Stimulated activated CD4-positive, alpha-beta T cell treated with anti-CD3 and anti-CD28 coated beads, Interleukin-12 subunit alpha, Interleukin-12 subunit beta, amount 100 ng/mL, for 4 hours (primary cell): ENCODE results near the gene KIAA0586.
"Not testable (repeated sequence)": the region's sequence is repeated elsewhere in the genome, so short reads cannot be mapped to it uniquely, and the experiment has no call there.

Experiments
- DNase-seq: peaks from one replicate; pipeline ENCODE4 v3.0.0-alpha.2; 2020

KIAA0586 gene

GRCh38 chr14:58465421-58465820 lies 37.9 kb downstream of the KIAA0586 start:
- DNase-seq = no peak

DNA sequence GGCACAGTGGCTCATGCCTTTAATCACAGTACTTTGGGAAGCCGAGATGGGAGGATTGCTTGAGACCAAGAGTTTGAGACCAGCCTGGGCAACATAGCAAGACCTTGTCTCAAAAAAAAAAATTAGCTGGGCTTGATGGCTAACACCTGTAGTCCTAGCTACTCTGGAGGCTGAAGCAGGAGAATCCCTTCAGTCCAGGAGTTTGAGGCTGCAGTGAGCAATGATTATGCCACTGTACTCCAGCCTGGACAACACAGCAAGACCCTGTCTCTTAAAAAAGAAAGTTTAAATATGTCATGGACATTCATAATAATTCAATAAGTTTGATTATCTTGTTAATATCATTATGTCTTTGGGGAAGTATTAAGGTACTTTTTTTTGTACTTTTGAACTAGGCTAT lies 38.9 kb downstream of the KIAA0586 start:
- DNase-seq = no peak

DNA sequence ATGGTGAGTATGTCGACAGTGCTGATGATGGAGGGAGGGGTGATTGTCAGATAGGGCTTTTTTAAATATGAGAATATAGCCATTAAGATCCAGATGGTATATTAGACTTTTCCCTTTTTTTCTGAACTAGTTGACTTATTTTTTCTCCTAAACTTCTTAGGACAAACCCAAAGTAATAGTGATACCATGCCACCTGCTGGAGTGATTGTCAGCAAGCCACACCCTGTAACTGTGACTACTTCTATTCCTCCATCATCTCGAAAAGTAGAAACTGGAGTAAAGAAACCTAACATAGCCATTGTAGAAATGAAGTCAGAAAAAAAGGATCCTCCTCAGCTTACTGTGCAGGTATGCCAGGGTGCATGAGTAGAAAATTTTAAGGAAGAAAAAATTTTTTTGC lies 40.1 kb downstream of the KIAA0586 start:
- DNase-seq = no peak

DNA sequence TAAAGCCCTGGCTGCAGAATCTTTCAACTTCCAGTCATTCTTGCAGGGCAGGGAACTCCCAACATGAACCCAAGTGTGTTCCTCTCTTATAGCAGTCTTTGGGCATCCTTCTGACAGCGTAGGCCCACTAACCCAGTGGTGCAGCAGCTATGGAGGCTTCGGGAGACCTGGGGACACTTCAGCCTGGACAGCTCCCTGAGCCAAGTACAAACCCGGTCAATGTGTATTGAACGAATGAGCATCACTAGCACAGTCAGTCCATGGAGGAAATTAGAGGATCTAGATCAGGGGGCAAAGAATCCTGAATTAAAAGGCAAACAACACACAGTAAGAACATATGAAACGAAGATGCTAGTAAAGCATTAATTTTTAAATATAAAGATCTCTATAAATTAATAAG lies 41.8 kb downstream of the KIAA0586 start:
- DNase-seq = no peak

GRCh38 chr14:58476320-58476719 lies 48.8 kb downstream of the KIAA0586 start:
- DNase-seq = no peak

DNA sequence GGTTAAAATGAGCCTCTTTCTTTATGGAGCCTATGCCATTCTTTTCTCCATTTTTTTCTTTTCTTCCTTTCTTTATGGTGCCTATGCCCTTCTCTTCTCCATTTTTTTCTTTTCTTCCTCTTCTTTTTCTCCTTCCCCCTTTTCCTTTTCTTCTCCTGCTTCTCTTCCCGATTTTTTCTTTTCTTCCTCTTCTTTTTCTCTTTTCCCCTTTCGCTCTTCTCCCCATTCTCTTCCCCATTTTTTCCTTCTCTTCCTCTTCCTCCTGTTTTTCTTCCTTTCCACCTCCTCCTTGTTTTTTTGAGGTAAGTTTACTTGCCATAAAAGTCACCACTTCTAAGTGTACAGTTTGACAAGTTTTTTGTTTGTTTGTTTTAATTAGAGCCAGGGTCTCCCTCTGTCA lies 50.1 kb downstream of the KIAA0586 start:
- DNase-seq = no peak

DNA sequence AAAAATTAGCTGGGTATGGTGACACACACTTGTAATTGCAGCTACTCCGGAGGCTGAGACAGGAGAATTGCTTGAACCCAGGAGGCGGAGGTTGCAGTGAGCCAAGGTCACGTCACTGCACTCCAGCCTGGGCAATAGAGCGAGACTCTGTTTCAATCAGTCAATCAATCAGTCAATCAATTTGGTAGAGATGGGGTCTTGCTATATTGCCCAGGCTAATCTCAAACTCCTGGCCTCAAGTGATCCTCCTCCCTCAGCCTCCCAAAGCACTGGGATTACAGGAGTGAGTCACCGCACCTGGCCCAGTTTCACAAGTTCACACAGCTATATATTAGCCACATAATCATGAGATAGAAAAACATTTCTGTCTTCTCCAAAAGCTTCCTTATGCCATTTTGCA lies 50.8 kb downstream of the KIAA0586 start:
- DNase-seq = not testable (repeated sequence)

- no peak for DNase-seq
Measured at GRCh38 chr14:58479975-58480374, 52.5 kb downstream of the KIAA0586 start.

DNA sequence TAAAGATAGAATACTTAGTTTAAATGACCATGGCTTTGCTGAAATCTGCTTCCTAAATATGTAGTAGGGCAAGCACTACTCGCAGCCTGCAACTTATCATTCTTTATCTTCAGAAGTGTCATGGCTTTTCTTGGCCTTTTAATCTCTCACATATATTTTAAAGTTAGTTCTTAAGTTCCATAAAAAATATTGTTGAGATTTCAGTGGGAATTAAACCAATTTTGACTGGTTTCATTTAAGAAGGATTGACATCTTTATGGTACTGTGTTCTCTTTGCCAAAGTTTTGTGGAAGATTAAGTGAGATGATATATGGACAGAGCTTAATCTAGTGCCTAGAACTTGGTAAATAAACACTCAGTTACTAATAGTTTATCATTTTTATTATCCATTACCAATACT lies 56.7 kb downstream of the KIAA0586 start:
- DNase-seq = no peak

DNA sequence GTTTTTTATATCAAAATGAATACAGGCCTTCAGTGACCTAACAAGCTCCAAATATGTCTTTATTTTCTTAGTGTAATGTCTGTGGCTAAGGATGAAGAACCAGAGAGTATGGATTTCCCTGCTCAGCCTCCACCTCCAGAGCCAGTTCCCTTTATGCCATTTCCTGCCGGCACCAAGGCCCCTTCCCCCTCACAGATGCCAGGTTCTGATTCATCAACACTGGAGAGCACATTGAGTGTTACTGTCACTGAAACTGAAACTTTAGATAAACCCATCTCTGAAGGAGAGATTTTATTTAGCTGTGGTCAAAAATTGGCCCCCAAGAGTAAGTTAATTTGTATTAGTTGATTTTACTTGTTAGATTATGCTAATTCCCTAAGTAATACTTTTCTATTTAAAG lies 61.0 kb downstream of the KIAA0586 start:
- no peak for DNase-seq

- DNase-seq = no peak
Measured at GRCh38 chr14:58491593-58491992, 64.1 kb downstream of the KIAA0586 start.

- DNase-seq = no peak
Measured at GRCh38 chr14:58492044-58492443, 64.5 kb downstream of the KIAA0586 start.

GRCh38 chr14:58501214-58501816 lies 73.8 kb downstream of the KIAA0586 start:
- DNase-seq = no peak

DNA sequence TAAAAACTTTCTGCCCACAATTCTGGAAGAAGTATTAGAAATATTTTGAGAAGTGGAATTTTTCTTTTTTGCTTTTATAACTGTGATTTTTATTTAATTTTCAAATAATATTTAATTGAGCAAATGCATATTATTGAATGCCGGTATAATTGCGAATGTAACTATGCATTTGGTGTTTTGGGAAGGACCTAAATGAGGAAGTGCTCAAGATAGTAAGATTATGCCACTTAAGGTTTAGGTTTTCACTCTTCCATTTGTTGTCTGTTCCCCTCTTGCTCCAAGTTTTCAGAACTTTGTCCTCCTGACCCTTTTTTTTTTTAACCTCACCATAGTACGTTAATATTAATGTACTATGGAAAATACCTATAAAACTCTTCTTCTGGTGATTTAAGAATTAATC lies 85.8 kb downstream of the KIAA0586 start:
- no peak for DNase-seq

DNA sequence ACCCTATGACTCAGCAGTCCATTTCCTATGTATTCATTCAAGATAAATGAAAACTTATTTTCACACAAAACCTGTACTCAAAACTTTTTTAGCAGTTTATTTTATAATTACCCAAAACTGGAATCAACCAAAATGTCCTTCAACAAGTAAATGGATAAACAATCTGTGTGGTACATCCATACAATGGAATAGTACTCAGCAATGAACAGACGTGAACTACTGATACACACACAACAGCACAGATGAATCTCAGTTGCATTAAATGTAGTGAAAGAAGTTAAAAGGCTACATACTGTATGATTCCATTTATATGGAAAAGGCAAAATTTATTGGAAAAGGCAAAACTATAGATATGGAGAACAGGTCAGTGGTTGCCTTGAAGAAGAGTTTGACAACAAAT lies 90.1 kb downstream of the KIAA0586 start:
- DNase-seq = no peak

GRCh38 chr14:58525691-58526090 lies 98.2 kb downstream of the KIAA0586 start:
- not testable (repeated sequence) for DNase-seq

DNA sequence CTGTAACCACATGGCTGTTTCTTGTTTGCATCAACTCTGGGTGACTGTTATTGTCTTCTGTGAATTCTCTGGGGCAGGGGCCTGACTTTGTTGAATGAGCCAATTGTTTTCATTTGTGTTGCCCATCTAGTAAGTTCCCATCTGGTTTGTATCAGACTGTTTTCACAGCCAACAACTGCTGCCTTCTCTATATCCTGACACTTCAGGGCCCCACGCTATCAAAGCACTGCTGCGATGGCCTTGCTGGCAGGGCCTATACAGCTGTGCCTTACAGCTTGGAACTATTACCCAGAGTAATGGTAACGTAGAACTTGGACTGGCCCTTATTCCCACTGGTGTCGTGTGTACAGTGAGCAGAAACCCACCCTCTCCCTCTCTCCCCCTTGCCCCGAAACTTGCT lies 105.9 kb downstream of the KIAA0586 start:
- no peak for DNase-seq

DNA sequence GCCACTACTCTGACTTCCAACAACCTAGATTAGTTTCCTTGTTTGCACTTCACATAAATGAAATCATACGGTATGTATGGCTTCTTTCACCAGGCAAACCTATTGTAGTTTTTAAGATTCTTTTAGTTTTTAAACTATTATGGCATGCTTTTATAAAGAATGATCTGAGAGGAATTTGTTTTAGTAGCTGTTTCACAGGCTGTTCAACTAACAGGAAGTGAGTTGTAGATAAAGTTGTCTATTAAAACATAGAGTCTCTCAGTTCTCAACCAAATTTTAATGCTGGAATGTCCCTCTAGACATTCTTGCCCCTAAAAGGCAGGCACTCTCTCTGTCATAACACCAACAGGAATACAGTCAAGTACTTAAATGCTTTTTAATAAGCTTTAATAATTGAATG lies 107.5 kb downstream of the KIAA0586 start:
- no peak for DNase-seq

GRCh38 chr14:58537004-58537403 lies 109.5 kb downstream of the KIAA0586 start:
- DNase-seq = no peak

GRCh38 chr14:58540749-58541632 lies 113.5 kb downstream of the KIAA0586 start:
- DNase-seq = no peak

DNA sequence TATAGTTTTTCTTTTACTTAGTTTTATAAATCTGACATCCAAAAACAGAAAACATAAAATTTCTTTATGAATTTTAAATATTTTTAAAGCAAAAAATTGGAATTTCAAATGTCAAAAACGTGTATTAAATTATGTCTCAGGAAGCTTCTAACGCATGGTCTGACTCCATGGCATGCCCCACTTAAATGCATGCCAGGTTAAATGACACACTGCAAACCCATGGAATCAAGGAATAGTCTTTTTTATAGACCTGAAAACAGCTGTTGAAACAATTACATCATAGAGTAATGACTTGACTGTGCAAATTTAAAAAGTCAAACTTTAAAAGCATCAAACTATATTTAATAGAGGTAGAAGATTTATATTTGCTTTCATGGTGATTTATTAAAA lies 114.1 kb downstream of the KIAA0586 start:
- no peak for DNase-seq

- no peak for DNase-seq
Measured at GRCh38 chr14:58543253-58543652, 115.7 kb downstream of the KIAA0586 start.

DNA sequence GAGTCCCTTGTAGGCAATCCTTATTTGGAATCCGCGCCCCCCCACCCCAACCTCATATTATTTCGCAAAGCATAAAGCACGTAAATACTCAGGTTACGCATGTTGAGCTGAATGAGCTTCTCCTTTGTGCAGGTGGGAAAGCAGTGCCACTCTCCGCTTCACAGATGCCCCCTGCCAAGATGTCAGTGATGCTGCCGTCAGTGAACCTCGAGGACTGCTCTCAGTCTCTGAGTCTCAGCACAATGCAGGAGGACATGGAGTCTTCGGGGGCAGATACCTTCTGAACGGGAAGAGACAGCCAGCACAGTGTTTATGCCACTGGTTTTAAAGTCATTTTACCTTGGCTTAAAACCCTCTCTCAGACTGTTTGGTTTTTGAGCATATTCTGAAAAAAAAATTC lies 120.1 kb downstream of the KIAA0586 start:
- DNase-seq = no peak

DNA sequence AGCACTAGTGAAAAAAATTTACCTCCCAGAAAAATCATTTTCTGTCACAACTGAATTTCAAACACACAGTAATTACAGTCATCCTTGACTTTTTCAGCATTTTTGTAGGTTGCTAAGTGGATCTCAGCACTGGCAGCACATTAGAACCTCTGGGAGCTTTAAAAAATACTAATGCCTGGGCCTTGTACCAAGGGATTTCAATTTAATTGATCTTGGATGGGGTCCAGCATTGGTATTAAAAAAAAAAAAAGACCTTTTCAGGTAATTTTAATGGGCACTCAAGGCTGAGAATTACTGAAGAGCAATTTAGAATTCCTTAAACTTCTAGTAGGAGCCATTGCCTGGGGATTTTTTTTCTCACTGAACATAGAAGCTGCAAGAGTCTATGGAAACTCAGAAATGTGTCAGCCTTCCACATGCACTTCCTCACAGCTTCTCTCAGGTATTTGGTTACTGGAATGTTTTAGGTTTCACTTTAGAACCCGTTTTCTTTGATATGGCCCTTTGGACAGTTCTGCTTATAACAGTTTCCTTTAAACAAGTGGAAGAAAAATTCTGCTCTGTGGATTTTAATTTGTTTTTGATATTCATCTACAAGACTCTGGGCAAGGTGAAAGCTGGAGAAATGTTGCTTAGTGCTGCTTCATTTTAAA lies 121.7 kb downstream of the KIAA0586 start:
- DNase-seq = no peak
